WERI-Rb-1 (cell line): Measurements from ENCODE around the gene GDF9.

Experiments used
- DNase-seq: peaks from one replicate; pipeline ENCODE4 v3.0.0-alpha.2; 2020
- H3K27ac ChIP-seq: fragments of 250-450 bp; sonication (Bioruptor Pico); 2 replicates; pipeline ENCODE4 v1.5.1; 2020; ENCODE audit warnings: mild to moderate bottlenecking, moderate library complexity
- H3K27me3 ChIP-seq: fragments of 250-450 bp; sonication (Bioruptor Pico); 2 replicates; pipeline ENCODE4 v1.5.1; 2021; ENCODE audit warnings: mild to moderate bottlenecking, low read depth, moderate library complexity; ENCODE audit not compliant: insufficient read depth, severe bottlenecking
- H3K36me3 ChIP-seq: fragments of 250-450 bp; sonication (Bioruptor Pico); 2 replicates; pipeline ENCODE4 v1.5.1; 2020; ENCODE audit warnings: mild to moderate bottlenecking, moderate library complexity
- H3K4me3 ChIP-seq: 2 replicates; pipeline ENCODE4 v1.5.1; 2011; ENCODE audit warnings: low read depth, mild to moderate bottlenecking, control low read depth, low read length
- H3K9me3 ChIP-seq: fragments of 250-450 bp; sonication (Bioruptor Pico); 2 replicates; pipeline ENCODE4 v1.5.1; 2021; ENCODE audit warnings: mild to moderate bottlenecking, moderate library complexity; ENCODE audit not compliant: severe bottlenecking
- CTCF ChIP-seq: IDR thresholded peaks from 2 replicates; pipeline ENCODE4 v1.5.1; 2011; ENCODE audit warnings: low read depth, mild to moderate bottlenecking, control low read depth, inconsistent platforms, low read length

Gene GDF9

GRCh38 chr5:132866342-132867045 is at the start of gene GDF9, which contains the start of gene UQCRQ:
Gene GDF9 (minus strand): TSS chr5:132866469. CDS start chr5:132864533, 1,936 bp downstream.
Gene UQCRQ (plus strand): TSS chr5:132866642. CDS start chr5:132866882, 240 bp downstream.
- Histone ChIP-seq H3K27ac (peak within 1 kb of the TSS; percentile 87), H3K36me3 (peaks cover 39% of the 10 kb centered on the region), H3K27me3 (no peaks in the 10 kb centered on the region), H3K9me3 (no peaks in the 10 kb centered on the region), H3K4me3 (peak within 1 kb of the TSS; percentile 89)
- DNase-seq = peak; percentile 98
- peak; percentile 50 for TF ChIP-seq CTCF

DNA sequence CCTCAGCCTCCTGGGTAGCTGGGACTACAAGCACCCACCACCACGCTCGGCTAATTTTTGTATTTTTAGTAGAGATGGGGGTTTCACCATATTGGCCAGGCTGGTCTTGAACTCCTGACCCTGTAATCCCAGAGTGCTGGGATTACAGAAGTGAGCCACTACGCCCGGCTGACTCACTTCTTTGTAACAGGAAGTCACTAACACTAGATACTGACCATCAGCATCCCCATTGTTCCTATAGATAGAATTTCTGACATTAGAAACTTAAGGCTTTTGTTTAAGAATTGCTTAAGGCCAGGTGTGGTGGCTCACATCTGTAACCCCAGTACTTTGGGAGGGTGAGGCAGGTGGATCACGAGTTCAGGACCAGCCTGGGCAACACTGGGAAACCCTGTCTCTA is 49.4 kb upstream of the GDF9 start:
- Histone ChIP-seq H3K36me3 (peaks cover 57% of the 10 kb centered on the region), H3K4me3 (no peak overlapping the region)

GRCh38 chr5:132909702-132910101 is 43.4 kb upstream of the GDF9 start:
- Histone ChIP-seq H3K36me3 (peaks cover 33% of the 10 kb centered on the region), H3K27ac (no peak overlapping the region), H3K4me3 (no peak overlapping the region), H3K9me3 (no peaks in the 10 kb centered on the region), H3K27me3 (no peaks in the 10 kb centered on the region)
- DNase-seq = no peak
- no peak for TF ChIP-seq CTCF

More for the DNA sequence above, 49.4 kb upstream of the GDF9 start:
- DNase-seq = no peak
- Histone ChIP-seq H3K27ac (no peak overlapping the region), H3K27me3 (no peaks in the 10 kb centered on the region), H3K9me3 (no peaks in the 10 kb centered on the region)
- no peak for TF ChIP-seq CTCF

- no peak for TF ChIP-seq CTCF
- no peak overlapping the region for H3K27ac ChIP-seq
- no peaks in the 10 kb centered on the region for H3K9me3 ChIP-seq
- no peak overlapping the region for H3K4me3 ChIP-seq
- H3K36me3 ChIP-seq = peaks cover 25% of the 10 kb centered on the region
- DNase-seq = no peak
- H3K27me3 ChIP-seq = no peaks in the 10 kb centered on the region
Observed at GRCh38 chr5:132907161-132907560, 40.9 kb upstream of the GDF9 start.

- H3K36me3 ChIP-seq = peaks cover 24% of the 10 kb centered on the region
- H3K4me3 ChIP-seq = no peak overlapping the region
- no peak for DNase-seq
Observed at GRCh38 chr5:132905938-132906337, 39.7 kb upstream of the GDF9 start.

More at GRCh38 chr5:132905938-132906337, 39.7 kb upstream of the GDF9 start:
- no peak for TF ChIP-seq CTCF
- Histone ChIP-seq H3K27ac (no peak overlapping the region), H3K9me3 (no peaks in the 10 kb centered on the region), H3K27me3 (no peaks in the 10 kb centered on the region)
